HCT116 (cell line): ENCODE results near the gene NT5C2. TPM values are rescaled to one million over a fixed set of nuclear protein-coding genes. Genes with fewer than 3 reads are reported as not detected.

Experiments used
- ATAC-seq: fragments of 200-7000 bp; cut with Tn5 transposase; 2 replicates; pipeline ENCODE4 v1.9.1; 2020; ENCODE audit warnings: mild to moderate bottlenecking, moderate library complexity
- BruUV-seq: library from RNA; stranded (reverse); fragments of 400-500 nt; replicated peaks from 2 replicates; lab custom pipeline; 2021; lab: Mats Ljungman, UMichigan
- CTCF ChIA-PET: fragments of 300-600 bp; sonication (Branson Sonifier 250); formaldehyde crosslinking; loops from one replicate; lab custom pipeline; 2021; ENCODE audit warnings: antibody characterized with exemption; lab: Charles Lee
- POLR2A ChIA-PET: fragments of 300-600, 350-600 bp; sonication (Branson Sonifier 250); formaldehyde crosslinking; loops from one replicate; lab custom pipeline; 2021; ENCODE audit warnings: antibody characterized with exemption; lab: Charles Lee
- RAD21 ChIA-PET, 2 experiments: fragments of 300-600 bp; sonication (Branson Sonifier 250); formaldehyde crosslinking; loops; one replicate each; lab custom pipeline; 2023; ENCODE audit warnings: low total read pairs in 2 of 2; ENCODE audit not compliant: uncharacterized antibody in 2 of 2, unreplicated experiment in 2 of 2, low non-redundant PET in 1 of 2; lab: Charles Lee
- DNase-seq: peaks from one replicate; pipeline ENCODE4 v3.0.0-alpha.2; 2010; ENCODE audit warnings: low read depth, low spot score
- H2AFZ ChIP-seq: fragments of 200-600 bp; shearing (Covaris generic), sonication (generic); 2 replicates; pipeline ENCODE4 v1.6.1; 2017; ENCODE audit warnings: low read depth, mixed run types, mixed read lengths, antibody characterized with exemption, low read length; ENCODE audit not compliant: poor library complexity, severe bottlenecking
- H3K27ac ChIP-seq: 2 replicates; pipeline ENCODE4 v1.5.1; 2012; ENCODE audit warnings: low read depth, low read length
- H3K27me3 ChIP-seq: fragments of 200-600 bp; sonication (generic); 2 replicates; pipeline ENCODE4 v1.6.1; 2016; ENCODE audit warnings: mixed run types, low read length, mixed read lengths; ENCODE audit not compliant: insufficient read depth
- H3K36me3 ChIP-seq, 2 experiments: fragments of 200-500 bp in 1 of 2; fragments of 200-600 bp in 1 of 2; sonication (Bioruptor generic) in 1 of 2; sonication (generic) in 1 of 2; 2 replicates each; pipeline versions ENCODE4 v1.5.1 to v1.6.1; 2014 to 2016; ENCODE audit warnings: low read length in 2 of 2, inconsistent platforms in 1 of 2, mixed read lengths in 1 of 2, mixed run types in 1 of 2; ENCODE audit not compliant: insufficient read depth in 2 of 2, control insufficient read depth in 1 of 2
- H3K4me1 ChIP-seq, 2 experiments: fragments of 200-600 bp in 1 of 2; sonication (generic) in 1 of 2; 2 replicates each; pipeline versions ENCODE4 v1.5.1 to v1.6.1; 2012 to 2017; ENCODE audit warnings: low read length in 2 of 2, inconsistent platforms in 1 of 2, mild to moderate bottlenecking in 1 of 2, mixed read lengths in 1 of 2, mixed run types in 1 of 2, moderate library complexity in 1 of 2; ENCODE audit not compliant: insufficient read depth in 2 of 2, control insufficient read depth in 1 of 2
- H3K4me2 ChIP-seq: fragments of 200-600 bp; sonication (generic); 2 replicates; pipeline ENCODE4 v1.6.1; 2017; ENCODE audit warnings: mixed run types, low read length, mixed read lengths
- H3K4me3 ChIP-seq, 2 experiments: fragments of 200-600 bp in 1 of 2; sonication (generic) in 1 of 2; replicated peaks in 1 of 2; 2 replicates each; pipeline ENCODE4 v1.5.1; 2011 to 2016; ENCODE audit warnings: low read length in 2 of 2, control low read depth in 1 of 2, low read depth in 1 of 2, mild to moderate bottlenecking in 1 of 2, mixed read lengths in 1 of 2, mixed run types in 1 of 2
- H3K79me2 ChIP-seq: fragments of 200-600 bp; sonication (generic); 2 replicates; pipeline ENCODE4 v1.6.1; 2017; ENCODE audit warnings: mild to moderate bottlenecking, mixed run types, low read length, moderate library complexity, mixed read lengths; ENCODE audit not compliant: insufficient read depth
- H3K9ac ChIP-seq: fragments of 200-600 bp; sonication (generic); 2 replicates; pipeline ENCODE4 v1.6.1; 2016; ENCODE audit warnings: low read length, mixed read lengths
- H3K9me2 ChIP-seq: fragments of 200-600 bp; sonication (generic), shearing (Covaris generic); 2 replicates; pipeline ENCODE4 v1.6.1; 2017; ENCODE audit warnings: mixed run types, mild to moderate bottlenecking, moderate library complexity; ENCODE audit not compliant: insufficient read depth
- H3K9me3 ChIP-seq, 2 experiments: fragments of 200-500 bp in 1 of 2; fragments of 200-600 bp in 1 of 2; sonication (Bioruptor generic) in 1 of 2; sonication (generic) in 1 of 2; 2 replicates each; pipeline ENCODE4 v1.6.1; 2014 to 2017; ENCODE audit warnings: low read length in 2 of 2, mixed read lengths in 2 of 2, inconsistent platforms in 1 of 2, low read depth in 1 of 2, mild to moderate bottlenecking in 1 of 2, mixed run types in 1 of 2, moderate library complexity in 1 of 2; ENCODE audit not compliant: control insufficient read depth in 1 of 2, insufficient read depth in 1 of 2
- H4K20me1 ChIP-seq: fragments of 200-600 bp; sonication (generic), shearing (Covaris generic); 2 replicates; pipeline ENCODE4 v1.6.1; 2017; ENCODE audit warnings: mixed run types, mild to moderate bottlenecking, moderate library complexity; ENCODE audit not compliant: insufficient read depth
- CBX3 ChIP-seq: IDR thresholded peaks from 2 replicates; pipeline ENCODE4 v1.6.1; 2012; ENCODE audit warnings: low read depth
- CEBPB ChIP-seq: IDR thresholded peaks from 2 replicates; pipeline ENCODE4 v1.6.1; 2012; ENCODE audit warnings: low read depth
- CTCF ChIP-seq, 3 experiments: fragments of 200-600 bp in 1 of 3; sonication (generic) in 1 of 3; IDR thresholded peaks in 2 of 3; conservative IDR thresholded peaks in 1 of 3; 2 replicates each; pipeline ENCODE4 v1.5.1; 2012 to 2017; ENCODE audit warnings: low read depth in 2 of 3, low read length in 2 of 3, antibody characterized with exemption in 1 of 3, borderline replicate concordance in 1 of 3, control low read depth in 1 of 3, mild to moderate bottlenecking in 1 of 3, mixed read lengths in 1 of 3, mixed run types in 1 of 3, moderate library complexity in 1 of 3; ENCODE audit not compliant: insufficient read depth in 1 of 3
- EGR1 ChIP-seq: IDR thresholded peaks from 2 replicates; pipeline ENCODE4 v1.6.1; 2012; ENCODE audit warnings: low read depth
- ELF1 ChIP-seq: IDR thresholded peaks from 2 replicates; pipeline ENCODE4 v1.6.1; 2012; ENCODE audit warnings: low read depth, borderline replicate concordance
- EZH2phosphoT487 ChIP-seq: fragments of 200-600 bp; IDR thresholded peaks from 2 replicates; pipeline ENCODE4 v1.6.1; 2018; ENCODE audit warnings: antibody characterized with exemption, borderline replicate concordance
- FOSL1 ChIP-seq: IDR thresholded peaks from 2 replicates; pipeline ENCODE4 v1.6.1; 2012; ENCODE audit warnings: low read depth
- JUND ChIP-seq: IDR thresholded peaks from 2 replicates; pipeline ENCODE4 v1.6.1; 2012
- POLR2A ChIP-seq: IDR thresholded peaks from 2 replicates; pipeline ENCODE4 v1.7.0; 2011; ENCODE audit warnings: borderline replicate concordance; ENCODE audit not compliant: insufficient read depth, insufficient read length; ENCODE audit errors: extremely low read depth
- RAD21 ChIP-seq: IDR thresholded peaks from 2 replicates; pipeline ENCODE4 v1.6.1; 2012; ENCODE audit warnings: low read depth, mild to moderate bottlenecking
- SIN3A ChIP-seq: IDR thresholded peaks from 2 replicates; pipeline ENCODE4 v1.6.1; 2012; ENCODE audit warnings: low read depth
- SP1 ChIP-seq: IDR thresholded peaks from 2 replicates; pipeline ENCODE4 v1.6.1; 2012; ENCODE audit warnings: low read depth
- SRF ChIP-seq: IDR thresholded peaks from 2 replicates; pipeline ENCODE4 v1.6.1; 2012; ENCODE audit warnings: low read depth
- YY1 ChIP-seq: IDR thresholded peaks from 2 replicates; pipeline ENCODE4 v1.6.1; 2011; ENCODE audit warnings: low read length, low read depth, moderate library complexity, mild to moderate bottlenecking; ENCODE audit not compliant: insufficient replicate concordance; ENCODE audit errors: extremely low read depth
- ZBTB33 ChIP-seq: IDR thresholded peaks from 2 replicates; pipeline ENCODE4 v1.6.1; 2011; ENCODE audit warnings: mild to moderate bottlenecking, low read length, moderate library complexity; ENCODE audit not compliant: insufficient replicate concordance; ENCODE audit errors: extremely low read depth
- ZFX ChIP-seq: fragments of 450-650 bp; IDR thresholded peaks from 2 replicates; pipeline ENCODE4 v1.6.1; 2017
- ZNF274 ChIP-seq: fragments of 200-500 bp; sonication (Bioruptor generic); IDR thresholded peaks from 2 replicates; pipeline ENCODE4 v1.6.1; 2014; ENCODE audit warnings: mild to moderate bottlenecking, low read depth, low read length, inconsistent platforms
- intact Hi-C: fragments of 100-400 bp; cut with micrococcal nuclease; formaldehyde crosslinking; loops from 2 replicates; pipeline ENCODE4 v1.10.0; 2022
- total RNA-seq: library from RNA; stranded (reverse); gene quantifications from one replicate; pipeline ENCODE4 v1.2.1, GENCODE V29; 2021; ENCODE audit not compliant: unreplicated experiment
- TF ChIP-seq, protein P1 (sequence below): IDR thresholded peaks from 2 replicates; pipeline ENCODE4 v1.6.1; 2012
- TF ChIP-seq, protein P2 (sequence below): IDR thresholded peaks from 2 replicates; pipeline ENCODE4 v1.6.1; 2012
- TF ChIP-seq, protein P3 (sequence below): IDR thresholded peaks from 2 replicates; pipeline ENCODE4 v1.6.1; 2012; ENCODE audit warnings: low read depth

The NT5C2 gene
- total RNA-seq, 1 experiment from 2014 or later = 63.0 TPM

GRCh38 chr10:103124420-103125096, 68.5 kb downstream of the NT5C2 start:
- ChIA-PET POLR2A (interaction anchor here (0.8 kb wide), 1 partner anchor 20 kb away, joined by 3 read pairs; no protein-coding TSS in a partner anchor), RAD21 (no interaction called here), CTCF (interaction anchor here (0.9 kb wide), 1 partner anchor 120 kb away, joined by 3 read pairs; no protein-coding TSS in a partner anchor)
- H3K36me3 ChIP-seq = no peaks in the 10 kb centered on the region
- H2AFZ ChIP-seq = no peak overlapping the region
- H3K9ac ChIP-seq = no peak overlapping the region
- H3K9me2 ChIP-seq = no peaks in the 10 kb centered on the region
- DNase-seq (no peak), ATAC-seq (no peak)
- no peaks in the 10 kb centered on the region for H3K4me1 ChIP-seq
- no peak overlapping the region for H3K27ac ChIP-seq
- no TSS peak for BruUV-seq
- TF ChIP-seq, protein P1, sequence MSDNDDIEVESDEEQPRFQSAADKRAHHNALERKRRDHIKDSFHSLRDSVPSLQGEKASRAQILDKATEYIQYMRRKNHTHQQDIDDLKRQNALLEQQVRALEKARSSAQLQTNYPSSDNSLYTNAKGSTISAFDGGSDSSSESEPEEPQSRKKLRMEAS = no peak
- TF ChIP-seq POLR2A (no peak), ELF1 (no peak), SIN3A (no peak), CTCF (IDR thresholded peaks at IDR 0.05 in 2 of 3, conservative IDR thresholded peaks at IDR 0.05 in 1 of 3; ENCODE audit: borderline replicate concordance in 1 of 3, insufficient read depth in 1 of 3, low read depth in 2 of 3, low read length in 2 of 3) (no peak), SRF (no peak), ZBTB33 (no peak), EZH2phosphoT487 (no peak), YY1 (no peak), SP1 (no peak), ZFX (no peak), RAD21 (no peak), CBX3 (no peak), CEBPB (no peak), FOSL1 (no peak), EGR1 (no peak), ZNF274 (no peak), JUND (no peak)
- TF ChIP-seq, protein P2, sequence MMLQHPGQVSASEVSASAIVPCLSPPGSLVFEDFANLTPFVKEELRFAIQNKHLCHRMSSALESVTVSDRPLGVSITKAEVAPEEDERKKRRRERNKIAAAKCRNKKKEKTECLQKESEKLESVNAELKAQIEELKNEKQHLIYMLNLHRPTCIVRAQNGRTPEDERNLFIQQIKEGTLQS = no peak
- TF ChIP-seq, protein P3, sequence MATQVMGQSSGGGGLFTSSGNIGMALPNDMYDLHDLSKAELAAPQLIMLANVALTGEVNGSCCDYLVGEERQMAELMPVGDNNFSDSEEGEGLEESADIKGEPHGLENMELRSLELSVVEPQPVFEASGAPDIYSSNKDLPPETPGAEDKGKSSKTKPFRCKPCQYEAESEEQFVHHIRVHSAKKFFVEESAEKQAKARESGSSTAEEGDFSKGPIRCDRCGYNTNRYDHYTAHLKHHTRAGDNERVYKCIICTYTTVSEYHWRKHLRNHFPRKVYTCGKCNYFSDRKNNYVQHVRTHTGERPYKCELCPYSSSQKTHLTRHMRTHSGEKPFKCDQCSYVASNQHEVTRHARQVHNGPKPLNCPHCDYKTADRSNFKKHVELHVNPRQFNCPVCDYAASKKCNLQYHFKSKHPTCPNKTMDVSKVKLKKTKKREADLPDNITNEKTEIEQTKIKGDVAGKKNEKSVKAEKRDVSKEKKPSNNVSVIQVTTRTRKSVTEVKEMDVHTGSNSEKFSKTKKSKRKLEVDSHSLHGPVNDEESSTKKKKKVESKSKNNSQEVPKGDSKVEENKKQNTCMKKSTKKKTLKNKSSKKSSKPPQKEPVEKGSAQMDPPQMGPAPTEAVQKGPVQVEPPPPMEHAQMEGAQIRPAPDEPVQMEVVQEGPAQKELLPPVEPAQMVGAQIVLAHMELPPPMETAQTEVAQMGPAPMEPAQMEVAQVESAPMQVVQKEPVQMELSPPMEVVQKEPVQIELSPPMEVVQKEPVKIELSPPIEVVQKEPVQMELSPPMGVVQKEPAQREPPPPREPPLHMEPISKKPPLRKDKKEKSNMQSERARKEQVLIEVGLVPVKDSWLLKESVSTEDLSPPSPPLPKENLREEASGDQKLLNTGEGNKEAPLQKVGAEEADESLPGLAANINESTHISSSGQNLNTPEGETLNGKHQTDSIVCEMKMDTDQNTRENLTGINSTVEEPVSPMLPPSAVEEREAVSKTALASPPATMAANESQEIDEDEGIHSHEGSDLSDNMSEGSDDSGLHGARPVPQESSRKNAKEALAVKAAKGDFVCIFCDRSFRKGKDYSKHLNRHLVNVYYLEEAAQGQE = no peak
- 0 out of 2 replicates have a peak, but pooled peaks cover 16% of the 10 kb centered on the region for H4K20me1 ChIP-seq
- peaks cover 29% of the 10 kb centered on the region for H3K79me2 ChIP-seq
- H3K4me3 ChIP-seq = no peak overlapping the region
- no peaks in the 10 kb centered on the region for H3K27me3 ChIP-seq
- no peaks in the 10 kb centered on the region for H3K9me3 ChIP-seq
- intact Hi-C loops = no loop called here
- H3K4me2 ChIP-seq = no peak overlapping the region
